ENCODE results near the gene TMEM185B. TPM values are rescaled to one million over a fixed set of nuclear protein-coding genes. Genes with fewer than 3 reads are reported as not detected.
"Not testable (repeated sequence)": the region's sequence is repeated elsewhere in the genome, so short reads cannot be mapped to it uniquely, and the experiment has no call there.

Gene TMEM185B
- polyA plus RNA-seq, 2 donors = 3.6 to 8.8 TPM

DNA sequence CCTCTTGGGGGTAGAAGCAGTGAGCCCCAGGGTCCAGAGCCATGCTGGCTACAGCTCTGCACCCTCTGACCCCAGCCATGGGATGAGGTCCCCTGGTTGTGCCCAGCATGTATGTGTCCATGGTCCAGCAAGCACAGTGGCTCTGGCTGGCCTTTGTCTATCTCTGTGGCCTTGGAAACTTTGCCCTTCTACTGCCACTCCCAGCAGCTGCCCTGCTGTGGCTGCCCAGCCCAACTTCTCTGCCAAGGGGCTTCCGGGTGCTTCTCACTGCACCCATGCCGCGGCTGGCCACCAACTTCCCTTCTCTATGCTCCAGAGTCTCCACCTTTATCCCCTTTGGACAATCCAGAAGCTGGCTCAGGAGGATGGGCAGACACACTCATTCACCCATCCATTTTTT lies 18.8 kb downstream of the TMEM185B start:
- Histone ChIP-seq H3K9me3 (ENCODE audit: control insufficient read depth in 2 of 2, insufficient read depth in 1 of 2, low read depth in 1 of 2, low read length in 1 of 2) (no peaks in the 10 kb centered on the region), H3K4me1 (ENCODE audit: control insufficient read depth in 2 of 2, insufficient read depth in 2 of 2, low read length in 1 of 2) (peaks cover 0 to 3% of the 10 kb centered on the region in 2 donors), H3K4me3 (ENCODE audit: low read depth in 1 of 2, low read length in 2 of 2) (no peak overlapping the region), H3K27ac (ENCODE audit: low read depth in 2 of 2, low read length in 1 of 2) (no peak overlapping the region), H3K27me3 (ENCODE audit: control insufficient read depth in 1 of 2, insufficient read depth in 2 of 2, low read length in 2 of 2) (no peaks in the 10 kb centered on the region), H3K36me3 (ENCODE audit: control insufficient read depth in 2 of 2, insufficient read depth in 2 of 2, low read length in 1 of 2) (no peaks in the 10 kb centered on the region)
- 59 to 88% methylated on average over 3 of the region's 3 CpGs for WGBS, 2 donors

DNA sequence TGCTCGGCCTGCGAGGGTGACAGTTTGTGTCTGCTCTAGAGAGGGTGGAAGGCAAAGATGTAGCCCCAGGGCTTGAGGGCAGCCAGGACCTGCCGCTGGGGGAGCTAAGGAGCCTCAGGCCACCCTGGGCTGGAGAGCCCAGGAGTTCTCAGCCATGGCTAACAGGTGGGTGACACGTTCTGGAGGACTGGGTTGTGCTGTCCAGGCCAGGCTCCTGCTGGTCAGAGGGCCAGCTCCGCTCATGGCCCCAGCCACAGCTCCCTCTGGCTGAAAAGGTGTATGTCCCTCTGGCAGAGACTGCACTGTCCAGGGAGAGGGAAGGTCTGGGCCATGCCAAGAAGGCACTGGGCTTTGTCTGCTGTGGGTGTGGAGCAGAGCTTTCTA lies 19.2 kb downstream of the TMEM185B start:
- Histone ChIP-seq H3K27me3 (ENCODE audit: control insufficient read depth in 1 of 2, insufficient read depth in 2 of 2, low read length in 2 of 2) (no peaks in the 10 kb centered on the region), H3K4me3 (ENCODE audit: low read depth in 1 of 2, low read length in 2 of 2) (no peak overlapping the region), H3K36me3 (ENCODE audit: control insufficient read depth in 2 of 2, insufficient read depth in 2 of 2, low read length in 1 of 2) (no peaks in the 10 kb centered on the region), H3K4me1 (ENCODE audit: control insufficient read depth in 2 of 2, insufficient read depth in 2 of 2, low read length in 1 of 2) (peaks cover 0 to 3% of the 10 kb centered on the region in 2 donors), H3K9me3 (ENCODE audit: control insufficient read depth in 2 of 2, insufficient read depth in 1 of 2, low read depth in 1 of 2, low read length in 1 of 2) (no peaks in the 10 kb centered on the region), H3K27ac (ENCODE audit: low read depth in 2 of 2, low read length in 1 of 2) (no peak overlapping the region)
- WGBS, 2 donors = 88 to 90% methylated on average over 5 of the region's 5 CpGs

GRCh38 chr2:120203251-120204021 lies 19.8 kb downstream of the TMEM185B start:
- no peaks in the 10 kb centered on the region for H3K36me3 ChIP-seq (ENCODE audit: control insufficient read depth in 2 of 2, insufficient read depth in 2 of 2, low read length in 1 of 2)
- no peaks in the 10 kb centered on the region for H3K27me3 ChIP-seq (ENCODE audit: control insufficient read depth in 1 of 2, insufficient read depth in 2 of 2, low read length in 2 of 2)
- no peaks in the 10 kb centered on the region for H3K9me3 ChIP-seq (ENCODE audit: control insufficient read depth in 2 of 2, insufficient read depth in 1 of 2, low read depth in 1 of 2, low read length in 1 of 2)
- H3K4me3 ChIP-seq (ENCODE audit: low read depth in 1 of 2, low read length in 2 of 2) = no peak overlapping the region
- no peak overlapping the region for H3K27ac ChIP-seq (ENCODE audit: low read depth in 2 of 2, low read length in 1 of 2)
- WGBS, 2 donors = 50 to 53% methylated on average over 10 of the region's 10 CpGs
- peaks cover 0 to 3% of the 10 kb centered on the region in 2 donors for H3K4me1 ChIP-seq (ENCODE audit: control insufficient read depth in 2 of 2, insufficient read depth in 2 of 2, low read length in 1 of 2)

DNA sequence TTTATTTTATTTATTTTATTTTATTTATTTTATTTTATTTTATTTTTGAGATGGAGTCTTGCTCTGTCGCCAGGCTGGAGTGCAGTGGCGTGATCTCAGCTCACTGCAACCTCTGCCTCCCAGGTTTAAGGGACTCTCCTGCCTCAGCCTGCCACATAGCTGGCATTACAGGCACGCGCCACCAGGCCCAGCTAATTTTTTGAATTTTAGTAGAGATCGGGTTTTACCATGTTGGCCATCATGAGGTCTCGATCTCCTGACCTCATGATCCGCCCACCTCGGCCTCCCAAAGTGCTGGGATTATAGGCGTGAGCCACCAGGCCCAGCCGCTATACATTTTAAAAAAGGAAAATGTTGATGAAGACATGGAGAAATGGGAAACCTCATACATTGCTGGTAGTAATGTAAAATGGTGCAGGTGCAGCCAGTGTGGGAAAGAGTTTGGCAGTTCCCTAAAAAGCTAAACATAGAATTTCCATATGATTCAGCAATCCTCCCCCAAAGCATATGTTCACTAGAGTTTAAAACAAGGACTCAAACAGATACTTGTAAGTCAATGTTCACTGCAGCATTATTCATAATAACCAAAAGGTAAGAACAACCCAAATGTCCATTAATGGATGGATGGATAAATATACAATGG lies 23.3 kb downstream of the TMEM185B start:
- not testable (repeated sequence) for H3K4me1 ChIP-seq (ENCODE audit: control insufficient read depth in 2 of 2, insufficient read depth in 2 of 2, low read length in 1 of 2)
- 95 to 97% methylated on average over 10 of the region's 10 CpGs for WGBS, 2 donors

DNA sequence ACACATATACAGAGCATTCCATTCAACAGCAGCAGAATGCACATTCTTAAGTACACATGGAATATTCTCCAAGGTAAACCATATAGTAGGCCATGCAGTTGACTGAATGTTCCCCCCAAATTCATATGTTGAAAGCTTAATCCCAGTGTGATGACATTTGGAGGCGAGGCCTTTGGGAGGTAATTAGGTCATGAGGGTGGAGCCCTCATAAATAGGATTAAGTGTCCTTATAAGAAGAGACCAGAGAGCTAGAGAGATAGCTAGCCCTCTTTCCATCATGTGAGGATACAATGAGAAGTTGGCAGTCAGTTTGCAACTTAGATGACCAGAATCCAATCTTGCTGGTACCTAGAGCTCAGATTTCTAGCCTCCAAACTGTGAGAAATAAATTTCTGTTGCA lies 27.6 kb downstream of the TMEM185B start:
- WGBS, 2 donors = 56 to 69% methylated on average over 1 of the region's 1 CpG
- Histone ChIP-seq H3K27ac (ENCODE audit: low read depth in 2 of 2, low read length in 1 of 2) (no peak overlapping the region), H3K27me3 (ENCODE audit: control insufficient read depth in 1 of 2, insufficient read depth in 2 of 2, low read length in 2 of 2) (no peaks in the 10 kb centered on the region)

More for the DNA sequence above, 23.3 kb downstream of the TMEM185B start:
- not testable (repeated sequence) for H3K27me3 ChIP-seq (ENCODE audit: control insufficient read depth in 1 of 2, insufficient read depth in 2 of 2, low read length in 2 of 2); H3K9me3 ChIP-seq (ENCODE audit: control insufficient read depth in 2 of 2, insufficient read depth in 1 of 2, low read depth in 1 of 2, low read length in 1 of 2); H3K36me3 ChIP-seq (ENCODE audit: control insufficient read depth in 2 of 2, insufficient read depth in 2 of 2, low read length in 1 of 2); H3K4me3 ChIP-seq (ENCODE audit: low read depth in 1 of 2, low read length in 2 of 2); H3K27ac ChIP-seq (ENCODE audit: low read depth in 2 of 2, low read length in 1 of 2)

GRCh38 chr2:120192280-120192679 lies 30.9 kb downstream of the TMEM185B start:
- Histone ChIP-seq H3K4me1 (ENCODE audit: control insufficient read depth in 2 of 2, insufficient read depth in 2 of 2, low read length in 1 of 2) (no peaks in the 10 kb centered on the region), H3K36me3 (ENCODE audit: control insufficient read depth in 2 of 2, insufficient read depth in 2 of 2, low read length in 1 of 2) (no peaks in the 10 kb centered on the region)
- WGBS, 2 donors = 72 to 82% methylated on average over 1 of the region's 1 CpG

More for the DNA sequence above, 27.6 kb downstream of the TMEM185B start:
- no peak overlapping the region for H3K4me3 ChIP-seq (ENCODE audit: low read depth in 1 of 2, low read length in 2 of 2)
- H3K9me3 ChIP-seq (ENCODE audit: control insufficient read depth in 2 of 2, insufficient read depth in 1 of 2, low read depth in 1 of 2, low read length in 1 of 2) = no peaks in the 10 kb centered on the region
- H3K4me1 ChIP-seq (ENCODE audit: control insufficient read depth in 2 of 2, insufficient read depth in 2 of 2, low read length in 1 of 2) = no peaks in the 10 kb centered on the region
- H3K36me3 ChIP-seq (ENCODE audit: control insufficient read depth in 2 of 2, insufficient read depth in 2 of 2, low read length in 1 of 2) = no peaks in the 10 kb centered on the region

DNA sequence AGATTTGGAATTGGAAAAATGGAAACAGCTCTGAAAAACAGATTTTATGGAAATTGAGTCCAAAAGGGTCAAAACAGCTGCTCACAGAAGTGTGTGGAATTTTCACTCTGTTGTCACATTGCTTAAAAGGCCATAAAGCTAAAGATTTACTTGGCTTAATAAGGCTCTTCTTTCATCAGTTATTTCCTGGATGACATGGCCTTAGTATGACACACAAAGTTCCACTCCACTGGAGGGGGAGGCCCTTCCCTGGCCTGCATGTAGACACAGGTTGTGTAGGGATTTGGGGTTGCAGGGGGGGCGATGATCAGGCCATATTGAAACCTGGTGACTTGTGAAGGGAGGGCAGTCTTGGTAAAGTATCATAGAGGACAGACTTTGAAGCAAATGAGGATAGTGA lies 34.0 kb downstream of the TMEM185B start:
- no peak overlapping the region for H3K4me3 ChIP-seq (ENCODE audit: low read depth in 1 of 2, low read length in 2 of 2)
- no peak overlapping the region for H3K27ac ChIP-seq (ENCODE audit: low read depth in 2 of 2, low read length in 1 of 2)
- 71 to 78% methylated on average over 1 of the region's 1 CpG for WGBS, 2 donors

More at GRCh38 chr2:120192280-120192679, 30.9 kb downstream of the TMEM185B start:
- Histone ChIP-seq H3K9me3 (ENCODE audit: control insufficient read depth in 2 of 2, insufficient read depth in 1 of 2, low read depth in 1 of 2, low read length in 1 of 2) (no peaks in the 10 kb centered on the region), H3K27me3 (ENCODE audit: control insufficient read depth in 1 of 2, insufficient read depth in 2 of 2, low read length in 2 of 2) (no peaks in the 10 kb centered on the region), H3K4me3 (ENCODE audit: low read depth in 1 of 2, low read length in 2 of 2) (no peak overlapping the region), H3K27ac (ENCODE audit: low read depth in 2 of 2, low read length in 1 of 2) (no peak overlapping the region)

GRCh38 chr2:120182019-120182560 lies 41.1 kb downstream of the TMEM185B start:
- H3K4me3 ChIP-seq (ENCODE audit: low read depth in 1 of 2, low read length in 2 of 2) = no peak overlapping the region
- WGBS, 2 donors = 63 to 69% methylated on average over 5 of the region's 5 CpGs

More for the DNA sequence above, 34.0 kb downstream of the TMEM185B start:
- H3K27me3 ChIP-seq (ENCODE audit: control insufficient read depth in 1 of 2, insufficient read depth in 2 of 2, low read length in 2 of 2) = no peaks in the 10 kb centered on the region
- no peaks in the 10 kb centered on the region for H3K4me1 ChIP-seq (ENCODE audit: control insufficient read depth in 2 of 2, insufficient read depth in 2 of 2, low read length in 1 of 2)
- H3K36me3 ChIP-seq (ENCODE audit: control insufficient read depth in 2 of 2, insufficient read depth in 2 of 2, low read length in 1 of 2) = no peaks in the 10 kb centered on the region
- no peaks in the 10 kb centered on the region for H3K9me3 ChIP-seq (ENCODE audit: control insufficient read depth in 2 of 2, insufficient read depth in 1 of 2, low read depth in 1 of 2, low read length in 1 of 2)

GRCh38 chr2:120180066-120180465 lies 43.1 kb downstream of the TMEM185B start:
- Histone ChIP-seq H3K27me3 (ENCODE audit: control insufficient read depth in 1 of 2, insufficient read depth in 2 of 2, low read length in 2 of 2) (no peaks in the 10 kb centered on the region), H3K9me3 (ENCODE audit: control insufficient read depth in 2 of 2, insufficient read depth in 1 of 2, low read depth in 1 of 2, low read length in 1 of 2) (no peaks in the 10 kb centered on the region), H3K36me3 (ENCODE audit: control insufficient read depth in 2 of 2, insufficient read depth in 2 of 2, low read length in 1 of 2) (no peaks in the 10 kb centered on the region), H3K4me3 (ENCODE audit: low read depth in 1 of 2, low read length in 2 of 2) (no peak overlapping the region), H3K27ac (ENCODE audit: low read depth in 2 of 2, low read length in 1 of 2) (no peak overlapping the region), H3K4me1 (ENCODE audit: control insufficient read depth in 2 of 2, insufficient read depth in 2 of 2, low read length in 1 of 2) (peaks cover 0 to 7% of the 10 kb centered on the region in 2 donors)
- 95 to 97% methylated on average over 3 of the region's 3 CpGs for WGBS, 2 donors

More at GRCh38 chr2:120182019-120182560, 41.1 kb downstream of the TMEM185B start:
- no peaks in the 10 kb centered on the region for H3K9me3 ChIP-seq (ENCODE audit: control insufficient read depth in 2 of 2, insufficient read depth in 1 of 2, low read depth in 1 of 2, low read length in 1 of 2)
- H3K4me1 ChIP-seq (ENCODE audit: control insufficient read depth in 2 of 2, insufficient read depth in 2 of 2, low read length in 1 of 2) = peaks cover 0 to 5% of the 10 kb centered on the region in 2 donors
- H3K36me3 ChIP-seq (ENCODE audit: control insufficient read depth in 2 of 2, insufficient read depth in 2 of 2, low read length in 1 of 2) = no peaks in the 10 kb centered on the region
- H3K27me3 ChIP-seq (ENCODE audit: control insufficient read depth in 1 of 2, insufficient read depth in 2 of 2, low read length in 2 of 2) = no peaks in the 10 kb centered on the region
- no peak overlapping the region for H3K27ac ChIP-seq (ENCODE audit: low read depth in 2 of 2, low read length in 1 of 2)
